Measurements from ENCODE around the gene AUP1. TPM values are rescaled to one million over a fixed set of nuclear protein-coding genes. Genes with fewer than 3 reads are reported as not detected.
A peak's percentile ranks its signal among the peaks of the same experiment; 100 is the strongest.

Gene AUP1
- total and polyA plus RNA-seq, 9 of the 15 experiments (the other 6 are each of a cell fraction or from before 2014, with no cell fraction given), result 70.7 to 245 (median 165) TPM

DNA sequence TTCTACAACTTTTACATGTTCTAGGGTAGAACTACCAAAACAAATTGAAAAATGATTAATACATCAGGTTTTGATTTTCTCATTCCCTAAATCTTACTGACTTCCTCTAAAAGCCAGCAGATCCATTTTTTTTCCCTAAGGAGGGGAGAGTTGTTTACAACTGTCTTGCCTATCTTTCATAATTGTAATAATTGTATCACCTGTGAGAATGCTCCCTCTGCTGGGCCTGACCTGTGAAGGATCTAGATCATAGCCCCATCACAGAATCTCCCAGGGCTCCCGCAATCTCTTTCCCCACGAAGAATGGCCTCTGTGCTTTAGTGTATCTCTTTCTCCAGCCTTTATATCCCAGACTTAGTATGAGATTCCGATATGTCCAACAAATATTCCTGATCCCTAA, 15.1 kb upstream of the AUP1 start:
- ATAC-seq (0 out of 3 replicates have a peak, but pooled peaks have one; percentile 14), FAIRE-seq (no peak)
- WGBS (ENCODE audit: insufficient coverage, low coverage, missing lambda C conversion rate), result 21% methylated on average over 3 of the region's 3 CpGs
- peak in 1 of 2 experiments; percentile 75; a peak in 3 of 4 replicates for TF ChIP-seq FOXK2 (conservative IDR thresholded peaks at IDR 0.05 in 1 of 2, IDR thresholded peaks at IDR 0.05 in 1 of 2; ENCODE audit: low read depth in 2 of 2)
- TF ChIP-seq, protein P1, sequence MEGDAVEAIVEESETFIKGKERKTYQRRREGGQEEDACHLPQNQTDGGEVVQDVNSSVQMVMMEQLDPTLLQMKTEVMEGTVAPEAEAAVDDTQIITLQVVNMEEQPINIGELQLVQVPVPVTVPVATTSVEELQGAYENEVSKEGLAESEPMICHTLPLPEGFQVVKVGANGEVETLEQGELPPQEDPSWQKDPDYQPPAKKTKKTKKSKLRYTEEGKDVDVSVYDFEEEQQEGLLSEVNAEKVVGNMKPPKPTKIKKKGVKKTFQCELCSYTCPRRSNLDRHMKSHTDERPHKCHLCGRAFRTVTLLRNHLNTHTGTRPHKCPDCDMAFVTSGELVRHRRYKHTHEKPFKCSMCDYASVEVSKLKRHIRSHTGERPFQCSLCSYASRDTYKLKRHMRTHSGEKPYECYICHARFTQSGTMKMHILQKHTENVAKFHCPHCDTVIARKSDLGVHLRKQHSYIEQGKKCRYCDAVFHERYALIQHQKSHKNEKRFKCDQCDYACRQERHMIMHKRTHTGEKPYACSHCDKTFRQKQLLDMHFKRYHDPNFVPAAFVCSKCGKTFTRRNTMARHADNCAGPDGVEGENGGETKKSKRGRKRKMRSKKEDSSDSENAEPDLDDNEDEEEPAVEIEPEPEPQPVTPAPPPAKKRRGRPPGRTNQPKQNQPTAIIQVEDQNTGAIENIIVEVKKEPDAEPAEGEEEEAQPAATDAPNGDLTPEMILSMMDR (IDR thresholded peaks at IDR 0.05 in 2 of 3, conservative IDR thresholded peaks at IDR 0.05 in 1 of 3; ENCODE audit: insufficient read depth in 2 of 3, low read depth in 1 of 3, low read length in 3 of 3), result peak; percentile 15 to 44 (median 24); a peak in 3 of 6 replicates
- TF ChIP-seq GTF2F1 (IDR thresholded peaks at IDR 0.05; ENCODE audit: low read depth, low read length), result no peak
- TF ChIP-seq CBX2 (IDR thresholded peaks at IDR 0.05; ENCODE audit: insufficient read depth, low read length, poor library complexity, severe bottlenecking), result no peak
- TF ChIP-seq, protein P2, sequence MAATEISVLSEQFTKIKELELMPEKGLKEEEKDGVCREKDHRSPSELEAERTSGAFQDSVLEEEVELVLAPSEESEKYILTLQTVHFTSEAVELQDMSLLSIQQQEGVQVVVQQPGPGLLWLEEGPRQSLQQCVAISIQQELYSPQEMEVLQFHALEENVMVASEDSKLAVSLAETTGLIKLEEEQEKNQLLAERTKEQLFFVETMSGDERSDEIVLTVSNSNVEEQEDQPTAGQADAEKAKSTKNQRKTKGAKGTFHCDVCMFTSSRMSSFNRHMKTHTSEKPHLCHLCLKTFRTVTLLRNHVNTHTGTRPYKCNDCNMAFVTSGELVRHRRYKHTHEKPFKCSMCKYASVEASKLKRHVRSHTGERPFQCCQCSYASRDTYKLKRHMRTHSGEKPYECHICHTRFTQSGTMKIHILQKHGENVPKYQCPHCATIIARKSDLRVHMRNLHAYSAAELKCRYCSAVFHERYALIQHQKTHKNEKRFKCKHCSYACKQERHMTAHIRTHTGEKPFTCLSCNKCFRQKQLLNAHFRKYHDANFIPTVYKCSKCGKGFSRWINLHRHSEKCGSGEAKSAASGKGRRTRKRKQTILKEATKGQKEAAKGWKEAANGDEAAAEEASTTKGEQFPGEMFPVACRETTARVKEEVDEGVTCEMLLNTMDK (IDR thresholded peaks at IDR 0.05; ENCODE audit: borderline replicate concordance, insufficient read depth, low read depth, low read length, poor library complexity, severe bottlenecking), result peak; percentile 67
- TF ChIP-seq ZC3H4 (CRISPR knock-in tag; IDR thresholded peaks at IDR 0.05; ENCODE audit: borderline replicate concordance), result no peak
- TF ChIP-seq ZEB2 (IDR thresholded peaks at IDR 0.05), result 0 out of 2 replicates have a peak, but pooled peaks have one; percentile 23
- TF ChIP-seq, protein P3, sequence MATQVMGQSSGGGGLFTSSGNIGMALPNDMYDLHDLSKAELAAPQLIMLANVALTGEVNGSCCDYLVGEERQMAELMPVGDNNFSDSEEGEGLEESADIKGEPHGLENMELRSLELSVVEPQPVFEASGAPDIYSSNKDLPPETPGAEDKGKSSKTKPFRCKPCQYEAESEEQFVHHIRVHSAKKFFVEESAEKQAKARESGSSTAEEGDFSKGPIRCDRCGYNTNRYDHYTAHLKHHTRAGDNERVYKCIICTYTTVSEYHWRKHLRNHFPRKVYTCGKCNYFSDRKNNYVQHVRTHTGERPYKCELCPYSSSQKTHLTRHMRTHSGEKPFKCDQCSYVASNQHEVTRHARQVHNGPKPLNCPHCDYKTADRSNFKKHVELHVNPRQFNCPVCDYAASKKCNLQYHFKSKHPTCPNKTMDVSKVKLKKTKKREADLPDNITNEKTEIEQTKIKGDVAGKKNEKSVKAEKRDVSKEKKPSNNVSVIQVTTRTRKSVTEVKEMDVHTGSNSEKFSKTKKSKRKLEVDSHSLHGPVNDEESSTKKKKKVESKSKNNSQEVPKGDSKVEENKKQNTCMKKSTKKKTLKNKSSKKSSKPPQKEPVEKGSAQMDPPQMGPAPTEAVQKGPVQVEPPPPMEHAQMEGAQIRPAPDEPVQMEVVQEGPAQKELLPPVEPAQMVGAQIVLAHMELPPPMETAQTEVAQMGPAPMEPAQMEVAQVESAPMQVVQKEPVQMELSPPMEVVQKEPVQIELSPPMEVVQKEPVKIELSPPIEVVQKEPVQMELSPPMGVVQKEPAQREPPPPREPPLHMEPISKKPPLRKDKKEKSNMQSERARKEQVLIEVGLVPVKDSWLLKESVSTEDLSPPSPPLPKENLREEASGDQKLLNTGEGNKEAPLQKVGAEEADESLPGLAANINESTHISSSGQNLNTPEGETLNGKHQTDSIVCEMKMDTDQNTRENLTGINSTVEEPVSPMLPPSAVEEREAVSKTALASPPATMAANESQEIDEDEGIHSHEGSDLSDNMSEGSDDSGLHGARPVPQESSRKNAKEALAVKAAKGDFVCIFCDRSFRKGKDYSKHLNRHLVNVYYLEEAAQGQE (IDR thresholded peaks at IDR 0.05; ENCODE audit: borderline replicate concordance), result peak; percentile 15; the same call in 1 of the 2 replicates
- TF ChIP-seq, protein P3 (CRISPR knock-in tag; IDR thresholded peaks at IDR 0.05; ENCODE audit: low read depth), result no peak

More for the DNA sequence above, 15.1 kb upstream of the AUP1 start:
- in situ Hi-C loops (cut with MboI) (no loop called here), intact Hi-C loops (cut with micrococcal nuclease) (no loop called here)
- Histone ChIP-seq H3K4me1 (replicated peaks in 1 of 2; ENCODE audit: control insufficient read depth in 2 of 2, insufficient read depth in 2 of 2, low read length in 2 of 2) (peaks cover 18 to 37% of the 10 kb centered on the region in 2 experiments), H3K9me3 (replicated peaks; ENCODE audit: control insufficient read depth, insufficient read depth, low read depth, low read length) (no peaks in the 10 kb centered on the region), H3K9me1 (ENCODE audit: control insufficient read depth, insufficient read depth, low read length) (no peaks in the 10 kb centered on the region), H3K79me2 (ENCODE audit: control insufficient read depth, insufficient read depth, low read length) (peaks cover 1% of the 10 kb centered on the region; the same call in 1 of the 3 replicates), H3K4me2 (ENCODE audit: insufficient read depth, low read length) (no peak overlapping the region), H3K27ac (ENCODE audit: extremely low read depth, low read depth, low read length) (no peak overlapping the region), H3K9ac (ENCODE audit: insufficient read depth in 1 of 2, low read depth in 2 of 2, low read length in 2 of 2) (no peak overlapping the region), H4K20me1 (replicated peaks; ENCODE audit: control insufficient read depth, insufficient read depth, low read length) (no peaks in the 10 kb centered on the region), H3K4me3 (no peak overlapping the region), H2AFZ (ENCODE audit: low read depth, low read length) (no peak overlapping the region), H3K36me3 (ENCODE audit: control insufficient read depth, insufficient read depth, low read length) (no peaks in the 10 kb centered on the region), H3K27me3 (ENCODE audit: control insufficient read depth in 2 of 2, insufficient read depth in 2 of 2, low read length in 2 of 2) (no peaks in the 10 kb centered on the region)
- ChIA-PET CTCF (ENCODE audit: low intra/inter-chr PET ratio) (interaction anchor here (1.2 kb wide), 1 partner anchor 61 kb away, joined by 4 read pairs; the partner anchor contains the start of genes CCDC142 and TTC31), POLR2A (interaction anchor here (0.5 to 3.8 kb wide), 2 partner anchors 12 to 81 kb away, joined by 3 to 17 read pairs; no protein-coding TSS in a partner anchor)
- BruUV-seq (replicated peaks), result no TSS peak
- peak in 2 of 4 experiments; percentile 32 to 35 for DNase-seq (ENCODE audit: extremely low read depth in 1 of 4, low spot score in 3 of 4)

Data from K562 (cell line).